GM19467 (cell line): Measurements from ENCODE around the gene DOCK1.
"Not testable (repeated sequence)": the region's sequence is repeated elsewhere in the genome, so short reads cannot be mapped to it uniquely, and the experiment has no call there.

ENCODE experiments used
- ATAC-seq: cut with Tn5 transposase; IDR thresholded peaks from one replicate; pipeline ENCODE4 v1.9.1; 2021; ENCODE audit warnings: mild to moderate bottlenecking, moderate library complexity; ENCODE audit not compliant: unreplicated experiment

DOCK1 gene

GRCh38 chr10:127299192-127299591, 394.0 kb downstream of the DOCK1 start:
- ATAC-seq = not testable (repeated sequence)

GRCh38 chr10:127299956-127300689, 394.9 kb downstream of the DOCK1 start:
- ATAC-seq = no peak

- no peak for ATAC-seq
Measured at GRCh38 chr10:127300868-127301321, 395.7 kb downstream of the DOCK1 start.

DNA sequence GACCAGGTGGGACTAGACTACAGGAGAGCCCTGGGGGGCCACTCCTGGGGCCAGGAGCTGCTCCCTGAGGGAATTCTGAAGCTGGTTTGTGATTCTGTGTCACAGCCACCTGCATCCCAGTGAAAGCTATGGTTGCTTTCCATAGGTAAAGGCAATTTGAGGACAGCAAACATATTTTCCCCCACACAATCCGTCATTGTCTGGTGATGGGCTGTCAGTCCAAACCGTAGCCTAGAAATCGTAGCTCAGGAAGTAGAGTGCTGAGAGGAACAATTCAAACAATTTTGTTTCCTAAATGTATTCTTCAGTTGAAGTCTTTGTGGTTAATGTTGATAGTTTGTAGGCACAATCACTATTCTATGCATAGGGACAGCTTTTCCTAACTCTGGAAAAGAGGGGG, 397.1 kb downstream of the DOCK1 start:
- no peak for ATAC-seq

GRCh38 chr10:127303105-127303504, 397.9 kb downstream of the DOCK1 start:
- no peak for ATAC-seq

DNA sequence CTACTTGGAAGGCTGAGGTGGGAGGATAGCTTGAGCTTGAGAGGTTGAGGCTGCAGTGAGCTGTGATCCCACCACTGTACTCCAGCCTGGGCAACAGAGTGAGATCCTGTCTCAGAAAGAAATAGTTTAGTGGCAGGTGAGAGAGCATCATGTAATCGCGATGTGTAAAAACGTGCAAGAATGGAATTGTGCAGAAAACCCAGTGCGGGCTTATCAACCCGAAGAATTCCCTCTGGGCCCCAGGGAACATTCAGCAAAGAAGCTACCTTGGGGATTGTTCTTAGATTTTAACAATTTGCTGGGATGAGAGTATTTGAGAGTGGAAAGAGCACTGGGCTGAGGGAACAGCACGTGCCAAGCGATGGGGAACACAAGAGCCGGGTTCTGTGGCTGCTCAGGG, 398.5 kb downstream of the DOCK1 start:
- no peak for ATAC-seq

- ATAC-seq = no peak
Measured at GRCh38 chr10:127306479-127306878, 401.3 kb downstream of the DOCK1 start.

- no peak for ATAC-seq
Measured at GRCh38 chr10:127307338-127307737, 402.1 kb downstream of the DOCK1 start.

- no peak for ATAC-seq
Measured at GRCh38 chr10:127308031-127308430, 402.8 kb downstream of the DOCK1 start.

DNA sequence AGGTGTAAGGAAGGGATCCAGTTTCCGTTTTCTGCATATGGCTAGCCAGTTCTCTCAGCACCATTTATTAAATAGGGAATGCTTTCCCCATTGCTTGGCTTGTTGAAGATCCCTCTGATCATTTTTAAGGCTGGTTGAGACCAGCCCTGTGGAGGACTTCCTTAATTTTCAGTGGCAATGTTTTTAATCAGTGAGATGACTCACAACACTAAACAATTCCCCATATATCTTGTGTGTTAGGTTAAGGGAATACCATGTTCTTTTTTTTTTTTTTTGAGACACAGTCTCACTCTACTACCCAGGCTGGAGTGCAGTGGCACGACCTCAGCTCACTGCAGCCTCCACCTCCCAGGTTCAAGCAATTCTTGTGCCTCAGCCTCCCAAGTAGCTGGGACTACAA, 404.4 kb downstream of the DOCK1 start:
- not testable (repeated sequence) for ATAC-seq

GRCh38 chr10:127310430-127310829, 405.2 kb downstream of the DOCK1 start:
- no peak for ATAC-seq

- ATAC-seq = no peak
Measured at GRCh38 chr10:127310923-127311322, 405.7 kb downstream of the DOCK1 start.

DNA sequence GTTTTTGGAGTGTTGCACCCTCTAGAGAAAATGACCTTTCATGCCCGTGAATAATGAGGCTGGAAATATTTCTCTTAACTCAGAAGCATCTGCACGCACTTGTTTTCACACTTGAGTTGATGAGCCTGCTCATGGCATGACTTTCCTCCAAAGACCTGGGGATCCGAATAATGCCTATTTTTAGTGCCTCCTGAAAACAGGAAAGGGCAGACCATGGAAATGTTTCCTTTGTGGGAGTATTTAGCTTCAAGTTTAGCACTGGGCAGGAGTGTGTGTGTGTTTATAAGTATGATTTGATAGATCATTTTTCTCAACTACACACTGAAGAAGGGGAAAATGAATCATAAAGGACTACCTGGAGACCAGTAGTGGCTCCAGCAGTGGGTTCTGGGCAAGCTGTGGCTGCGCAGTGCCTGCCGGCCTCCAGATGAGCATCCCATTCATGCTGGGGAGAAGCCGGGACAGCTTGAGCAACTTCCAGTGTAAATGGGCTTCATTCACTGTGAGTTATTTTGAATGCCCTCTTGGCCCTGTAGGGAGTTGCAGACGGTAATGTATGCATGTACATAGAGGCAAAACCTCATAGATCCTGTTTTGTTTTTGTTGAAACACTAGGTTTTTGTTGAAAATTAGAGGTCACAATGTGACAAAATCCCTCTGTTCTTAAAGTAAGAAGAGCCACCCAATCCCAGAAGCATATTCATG, 408.9 kb downstream of the DOCK1 start:
- no peak for ATAC-seq

GRCh38 chr10:127314797-127315196, 409.6 kb downstream of the DOCK1 start:
- no peak for ATAC-seq

GRCh38 chr10:127315888-127316287, 410.7 kb downstream of the DOCK1 start:
- ATAC-seq = no peak

- ATAC-seq = no peak
Measured at GRCh38 chr10:127318396-127318795, 413.2 kb downstream of the DOCK1 start.

DNA sequence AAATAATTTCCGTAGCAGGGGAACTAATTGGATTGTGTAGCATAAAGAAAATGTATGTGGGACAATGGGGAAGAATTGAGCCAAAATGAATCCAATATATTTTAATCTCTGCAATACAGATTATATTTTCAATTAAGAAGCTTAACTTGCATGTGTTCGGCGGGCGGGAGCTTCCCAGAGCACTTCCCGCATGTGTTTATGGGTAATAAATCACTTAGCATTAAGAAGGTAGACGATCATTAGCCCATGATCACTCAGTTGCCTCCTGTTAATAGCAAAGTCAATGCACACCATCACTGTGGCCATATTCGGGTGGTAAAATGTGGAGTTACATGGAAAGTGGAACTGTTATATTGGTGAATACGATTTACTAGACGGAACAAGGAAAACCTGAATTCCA, 414.0 kb downstream of the DOCK1 start:
- ATAC-seq = no peak

GRCh38 chr10:127319691-127320090, 414.5 kb downstream of the DOCK1 start:
- no peak for ATAC-seq

DNA sequence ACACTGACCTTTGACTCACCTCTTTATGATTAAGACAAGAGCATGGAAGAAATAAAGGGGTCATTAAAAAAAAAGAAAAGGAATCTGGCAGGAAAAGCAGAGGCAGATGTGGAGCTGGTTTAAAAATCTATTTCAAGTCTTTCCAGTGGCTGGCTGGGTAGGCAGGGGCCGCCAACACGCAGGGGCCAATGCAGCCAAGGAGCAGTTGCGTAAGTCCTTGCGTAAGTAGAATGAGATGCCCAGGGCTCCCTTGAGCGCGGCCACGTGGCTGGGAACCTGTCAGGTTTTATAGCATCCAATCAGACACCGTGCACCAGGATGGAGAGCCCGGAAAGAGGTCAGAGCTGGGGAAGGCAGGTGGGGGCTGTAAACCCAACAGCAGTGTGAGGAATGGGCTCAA, 414.9 kb downstream of the DOCK1 start:
- no peak for ATAC-seq

- ATAC-seq = no peak
Measured at GRCh38 chr10:127322286-127322685, 417.1 kb downstream of the DOCK1 start.

GRCh38 chr10:127325506-127325905, 420.3 kb downstream of the DOCK1 start:
- ATAC-seq = no peak

DNA sequence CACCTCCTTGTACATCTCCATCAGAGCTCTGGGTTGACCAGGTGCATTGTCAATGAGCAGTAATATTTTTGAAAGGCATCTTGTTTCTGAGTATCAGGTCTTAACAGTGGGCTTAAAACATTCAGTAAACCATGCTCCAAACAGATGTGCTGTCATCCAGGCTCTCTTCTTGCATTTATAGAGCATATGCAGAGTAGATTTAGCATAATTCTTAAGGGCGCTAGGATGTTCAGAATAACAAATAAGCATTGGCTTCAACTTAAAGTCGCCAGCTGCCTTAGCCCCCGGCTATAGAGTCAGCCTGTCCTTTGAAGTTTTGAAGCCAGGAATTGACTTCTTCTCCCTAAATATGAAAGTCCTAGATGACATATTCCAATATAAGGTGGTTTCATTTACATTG, 421.7 kb downstream of the DOCK1 start:
- ATAC-seq = no peak
